EL (cell line): ENCODE results near the gene INHBE.

Experiments used
- DNase-seq: peaks from one replicate; pipeline ENCODE4 v3.0.0-alpha.2; 2016

INHBE gene

GRCh38 chr12:57461917-57462250 is 6.8 kb downstream of the INHBE start:
- DNase-seq, result no peak

- peak; percentile 91 for DNase-seq
Measured at GRCh38 chr12:57462251-57462911, 7.3 kb downstream of the INHBE start.

DNA sequence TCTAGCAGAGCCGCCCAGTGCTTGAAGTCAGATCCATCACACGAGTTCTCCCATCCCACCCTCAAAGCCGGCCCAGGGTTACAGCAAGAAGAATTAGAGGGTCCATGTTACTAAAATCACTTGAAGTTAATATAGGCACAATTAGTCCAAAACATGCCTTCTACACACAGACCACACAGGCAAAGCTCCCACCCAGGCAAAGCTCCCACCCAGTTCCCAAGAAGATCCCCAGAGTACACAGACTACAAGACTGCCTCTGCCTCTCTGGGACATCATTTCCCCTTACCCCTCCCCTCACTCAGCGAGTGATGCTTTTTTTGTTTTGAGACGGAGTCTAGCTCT is 7.8 kb downstream of the INHBE start:
- DNase-seq, result no peak

GRCh38 chr12:57464569-57464968 is 9.5 kb downstream of the INHBE start:
- no peak for DNase-seq

DNA sequence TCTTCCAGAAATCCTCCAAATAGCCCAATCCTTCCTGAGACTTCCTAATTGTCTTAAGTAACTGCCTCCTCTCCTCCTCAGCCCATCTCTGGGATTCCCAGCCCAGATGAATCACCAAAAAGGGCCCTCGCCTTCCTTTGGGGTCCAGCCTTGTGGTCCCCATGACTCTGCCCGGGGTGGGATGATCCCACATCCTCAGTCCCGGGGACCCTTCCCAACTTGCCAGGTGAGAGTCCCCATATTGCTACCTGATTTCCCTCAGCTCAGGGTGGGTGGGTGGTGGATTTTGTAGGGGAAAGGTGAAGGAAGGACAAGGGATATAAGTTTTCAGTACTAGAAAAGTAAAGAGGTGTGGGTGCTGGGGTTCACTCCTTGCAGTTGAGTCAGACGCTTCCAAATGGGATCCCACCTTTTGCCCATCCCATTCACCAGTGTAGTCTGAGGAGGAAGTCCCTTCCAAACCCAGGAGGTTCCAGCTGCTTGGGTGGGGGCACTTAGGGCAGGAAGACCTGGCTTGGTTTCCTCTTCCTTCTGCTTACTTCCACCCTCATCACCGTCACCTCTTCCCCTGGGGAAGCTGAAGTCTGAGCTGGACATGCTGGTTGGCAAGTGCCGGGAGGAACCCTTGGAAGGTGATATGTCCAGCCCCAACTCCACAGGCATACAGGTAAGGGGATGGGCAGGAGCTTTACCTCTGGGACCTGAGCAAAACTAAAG is 10.1 kb downstream of the INHBE start:
- DNase-seq, result no peak

DNA sequence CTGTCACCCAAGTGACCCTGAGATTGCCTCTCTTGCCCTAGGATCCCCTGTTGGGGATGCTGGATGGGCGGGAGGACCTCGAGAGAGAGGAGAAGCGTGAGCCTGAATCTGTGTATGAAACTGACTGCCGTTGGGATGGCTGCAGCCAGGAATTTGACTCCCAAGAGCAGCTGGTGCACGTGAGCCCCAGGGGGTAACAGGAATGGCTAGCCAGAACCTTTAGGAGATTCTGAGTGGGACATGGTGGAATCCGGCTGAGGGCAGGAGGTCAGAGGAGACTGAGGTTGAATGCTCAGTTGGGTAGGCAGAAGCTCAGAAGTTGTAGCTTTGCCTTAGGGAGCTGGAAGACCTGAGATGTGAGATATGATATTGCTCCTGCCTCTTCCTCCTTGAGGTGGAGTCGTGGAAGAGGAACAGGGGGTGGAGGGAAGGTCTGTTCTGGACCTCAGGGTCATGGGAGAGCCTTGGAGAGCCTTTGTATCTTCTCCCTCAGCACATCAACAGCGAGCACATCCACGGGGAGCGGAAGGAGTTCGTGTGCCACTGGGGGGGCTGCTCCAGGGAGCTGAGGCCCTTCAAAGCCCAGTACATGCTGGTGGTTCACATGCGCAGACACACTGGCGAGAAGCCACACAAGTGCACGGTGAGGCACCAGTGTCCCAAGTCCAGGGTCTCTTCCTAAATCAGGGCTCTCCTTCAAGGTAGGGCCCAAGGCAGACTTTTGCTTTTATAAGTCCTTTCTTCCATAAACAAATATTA is 10.8 kb downstream of the INHBE start:
- no peak for DNase-seq

GRCh38 chr12:57467212-57467874 is 12.2 kb downstream of the INHBE start:
- DNase-seq, result no peak

GRCh38 chr12:57467915-57468314 is 12.8 kb downstream of the INHBE start:
- no peak for DNase-seq

DNA sequence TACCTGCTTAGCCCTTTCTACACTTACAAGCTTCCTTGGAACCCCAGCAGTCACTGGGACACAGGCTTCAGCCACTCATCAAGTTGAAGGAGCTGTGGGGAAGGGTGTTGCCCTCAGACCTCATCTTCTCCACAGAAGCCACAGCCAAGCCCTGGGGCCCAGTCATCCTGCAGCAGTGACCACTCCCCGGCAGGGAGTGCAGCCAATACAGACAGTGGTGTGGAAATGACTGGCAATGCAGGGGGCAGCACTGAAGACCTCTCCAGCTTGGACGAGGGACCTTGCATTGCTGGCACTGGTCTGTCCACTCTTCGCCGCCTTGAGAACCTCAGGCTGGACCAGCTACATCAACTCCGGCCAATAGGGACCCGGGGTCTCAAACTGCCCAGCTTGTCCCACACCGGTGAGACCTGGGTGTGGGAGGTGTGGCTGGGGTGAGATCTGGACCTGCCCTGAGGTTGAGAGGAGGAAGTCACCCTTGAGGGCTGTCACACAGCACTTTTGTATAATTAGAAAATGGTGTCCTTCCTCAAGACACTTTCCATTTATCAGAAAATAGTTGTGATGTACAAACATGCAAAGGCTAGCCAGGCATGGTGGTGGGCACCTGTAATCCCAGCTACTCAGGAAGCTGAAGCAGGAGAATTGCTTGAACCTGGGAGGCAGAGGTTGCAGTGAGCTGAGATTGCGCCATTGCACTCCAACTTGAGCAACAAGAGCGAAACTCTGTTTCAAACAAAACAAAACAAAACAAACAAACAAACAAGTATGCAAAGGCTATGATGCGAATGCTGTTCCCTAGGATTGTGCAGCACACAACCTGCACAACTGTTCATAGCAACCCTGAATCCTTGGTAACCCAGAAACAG is 14.4 kb downstream of the INHBE start:
- DNase-seq, result no peak

DNA sequence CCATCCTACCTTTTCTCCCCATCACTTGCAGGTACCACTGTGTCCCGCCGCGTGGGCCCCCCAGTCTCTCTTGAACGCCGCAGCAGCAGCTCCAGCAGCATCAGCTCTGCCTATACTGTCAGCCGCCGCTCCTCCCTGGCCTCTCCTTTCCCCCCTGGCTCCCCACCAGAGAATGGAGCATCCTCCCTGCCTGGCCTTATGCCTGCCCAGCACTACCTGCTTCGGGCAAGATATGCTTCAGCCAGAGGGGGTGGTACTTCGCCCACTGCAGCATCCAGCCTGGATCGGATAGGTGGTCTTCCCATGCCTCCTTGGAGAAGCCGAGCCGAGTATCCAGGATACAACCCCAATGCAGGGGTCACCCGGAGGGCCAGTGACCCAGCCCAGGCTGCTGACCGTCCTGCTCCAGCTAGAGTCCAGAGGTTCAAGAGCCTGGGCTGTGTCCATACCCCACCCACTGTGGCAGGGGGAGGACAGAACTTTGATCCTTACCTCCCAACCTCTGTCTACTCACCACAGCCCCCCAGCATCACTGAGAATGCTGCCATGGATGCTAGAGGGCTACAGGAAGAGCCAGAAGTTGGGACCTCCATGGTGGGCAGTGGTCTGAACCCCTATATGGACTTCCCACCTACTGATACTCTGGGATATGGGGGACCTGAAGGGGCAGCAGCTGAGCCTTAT is 15.3 kb downstream of the INHBE start:
- no peak for DNase-seq

GRCh38 chr12:57470970-57471656 is 16.0 kb downstream of the INHBE start:
- no peak for DNase-seq

GRCh38 chr12:57471661-57472060 is 16.6 kb downstream of the INHBE start:
- DNase-seq, result no peak

DNA sequence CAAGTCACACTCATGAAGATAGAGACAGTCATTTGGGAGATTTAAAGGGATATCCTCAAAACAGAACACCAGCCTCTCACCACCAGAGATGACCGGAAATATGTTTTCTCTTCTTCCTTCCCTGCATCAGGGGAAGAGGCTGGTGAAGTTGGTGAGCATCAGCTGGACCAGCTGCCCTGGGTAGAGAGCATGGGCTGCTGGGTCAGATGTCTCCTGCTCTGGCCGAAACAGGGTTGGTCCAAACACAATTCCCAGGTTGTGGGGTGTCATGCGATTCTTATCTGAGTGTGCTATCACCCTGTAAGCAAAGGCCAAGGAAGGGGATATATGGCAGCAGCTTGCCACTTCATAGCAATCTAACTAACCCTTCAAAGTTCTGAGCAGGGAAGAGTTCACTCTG is 17.3 kb downstream of the INHBE start:
- no peak for DNase-seq

DNA sequence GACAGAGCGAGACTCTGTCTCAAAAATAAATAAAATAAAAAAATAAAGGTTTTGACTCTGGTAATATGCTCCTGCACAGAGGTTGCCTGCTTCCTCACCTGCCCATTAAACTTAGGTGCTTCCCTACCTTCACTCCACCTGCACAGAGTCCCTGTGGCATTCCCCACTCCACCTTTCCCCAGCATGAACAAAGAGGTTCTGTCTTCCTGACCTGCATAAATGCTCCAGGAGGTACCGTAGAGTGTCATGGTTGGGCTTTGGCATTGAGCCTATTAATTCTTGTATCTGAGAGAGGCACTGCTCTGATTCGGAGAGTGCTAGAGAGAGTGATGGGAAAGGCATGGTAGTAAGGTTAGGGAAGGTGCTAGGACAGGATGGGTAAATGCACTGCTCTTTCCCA is 18.3 kb downstream of the INHBE start:
- no peak for DNase-seq

GRCh38 chr12:57473886-57474285 is 18.8 kb downstream of the INHBE start:
- DNase-seq, result no peak

DNA sequence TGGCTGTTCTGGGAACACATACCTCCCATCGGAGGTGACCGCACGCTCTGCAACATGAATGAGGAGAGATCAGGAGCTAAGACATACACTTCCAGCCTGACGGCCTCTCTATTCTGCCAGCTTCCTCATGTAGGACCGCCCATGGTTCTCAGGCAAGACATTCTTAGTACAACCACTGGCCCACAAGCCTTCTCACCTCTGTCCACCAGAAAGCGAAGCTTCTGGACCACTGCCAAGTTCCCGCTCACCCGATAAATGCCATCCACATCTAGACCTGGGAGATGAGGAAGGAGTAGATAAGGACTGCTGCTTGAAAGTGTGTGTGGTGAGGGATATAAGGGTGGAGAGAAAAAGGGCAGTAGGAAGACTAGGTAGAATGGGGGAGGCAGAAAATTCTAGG is 19.3 kb downstream of the INHBE start:
- no peak for DNase-seq

GRCh38 chr12:57474862-57475261 is 19.8 kb downstream of the INHBE start:
- no peak for DNase-seq

GRCh38 chr12:57475271-57476161 is 20.4 kb downstream of the INHBE start:
- DNase-seq, result peak; percentile 39

DNA sequence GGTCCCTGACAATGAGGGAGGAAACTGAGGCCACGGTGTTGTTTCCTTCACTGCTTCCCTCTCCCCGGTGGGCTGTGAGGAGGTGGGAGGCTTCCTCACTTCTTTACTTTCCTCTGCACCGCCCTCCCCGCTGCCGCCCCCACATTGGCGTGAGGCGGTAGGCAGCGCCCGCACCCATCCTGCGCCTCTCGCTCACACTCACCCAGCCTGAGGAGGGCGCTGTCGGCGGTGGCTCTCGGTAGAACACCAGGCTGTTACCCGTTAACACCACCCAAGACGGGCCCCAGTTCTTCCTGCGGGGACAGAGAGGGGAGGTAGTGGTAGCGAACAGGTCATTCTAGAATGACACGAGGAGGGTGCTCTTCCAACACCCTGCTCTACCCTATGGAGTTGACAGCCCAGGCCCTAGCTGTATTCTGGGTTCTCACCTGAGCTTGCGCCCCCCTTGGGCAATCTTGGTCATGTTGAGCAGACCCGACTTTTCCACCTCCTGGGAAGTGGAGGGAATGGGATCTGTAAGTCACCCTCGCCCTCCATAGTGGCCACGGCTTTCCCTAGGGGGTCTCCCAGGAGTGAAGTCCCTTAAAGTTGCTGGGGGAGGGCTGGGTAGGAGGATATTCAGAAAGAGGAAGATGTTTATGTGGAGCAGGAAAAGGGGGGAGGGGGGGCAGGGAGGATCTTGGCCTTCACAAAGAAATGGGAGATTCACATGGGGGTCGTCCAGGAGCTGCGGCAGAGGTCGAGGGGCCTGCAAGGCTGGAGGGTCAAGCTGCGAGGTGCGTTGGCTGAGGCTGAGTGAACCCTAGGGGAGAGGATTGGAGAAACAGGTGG is 21.3 kb downstream of the INHBE start:
- DNase-seq, result no peak
